Measurements from ENCODE around the gene LRRC72. TPM values are rescaled to one million over a fixed set of nuclear protein-coding genes. Genes with fewer than 3 reads are reported as not detected.

The LRRC72 gene
- total RNA-seq, 1 donor from 2014 or later = not detected

DNA sequence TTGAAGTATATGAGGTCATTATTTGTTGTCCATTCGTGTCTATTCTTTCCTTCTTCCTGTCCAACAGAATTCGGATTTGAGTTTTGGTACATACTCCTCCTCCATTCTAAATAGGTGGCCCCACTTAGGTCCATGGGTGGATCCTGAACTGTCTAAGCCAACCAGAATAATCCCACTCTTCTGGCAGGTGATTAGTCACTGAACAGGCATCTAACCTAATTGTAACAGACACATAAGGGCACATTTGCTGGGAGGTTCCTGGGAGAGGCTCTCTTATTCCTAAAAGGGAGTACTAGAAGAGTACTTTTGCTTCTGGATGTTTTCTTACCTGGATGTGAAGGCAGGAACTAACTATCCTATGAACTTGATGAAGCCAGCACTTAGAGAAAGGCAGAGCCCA, 16.8 kb downstream of the LRRC72 start:
- no peak for DNase-seq (ENCODE audit: low read depth)
- no peaks in the 10 kb centered on the region for H3K36me3 ChIP-seq (ENCODE audit: control insufficient read depth, insufficient read depth, low read length)
- H3K4me3 ChIP-seq (ENCODE audit: low read depth, low read length) = no peak overlapping the region
- TF ChIP-seq, protein P1, sequence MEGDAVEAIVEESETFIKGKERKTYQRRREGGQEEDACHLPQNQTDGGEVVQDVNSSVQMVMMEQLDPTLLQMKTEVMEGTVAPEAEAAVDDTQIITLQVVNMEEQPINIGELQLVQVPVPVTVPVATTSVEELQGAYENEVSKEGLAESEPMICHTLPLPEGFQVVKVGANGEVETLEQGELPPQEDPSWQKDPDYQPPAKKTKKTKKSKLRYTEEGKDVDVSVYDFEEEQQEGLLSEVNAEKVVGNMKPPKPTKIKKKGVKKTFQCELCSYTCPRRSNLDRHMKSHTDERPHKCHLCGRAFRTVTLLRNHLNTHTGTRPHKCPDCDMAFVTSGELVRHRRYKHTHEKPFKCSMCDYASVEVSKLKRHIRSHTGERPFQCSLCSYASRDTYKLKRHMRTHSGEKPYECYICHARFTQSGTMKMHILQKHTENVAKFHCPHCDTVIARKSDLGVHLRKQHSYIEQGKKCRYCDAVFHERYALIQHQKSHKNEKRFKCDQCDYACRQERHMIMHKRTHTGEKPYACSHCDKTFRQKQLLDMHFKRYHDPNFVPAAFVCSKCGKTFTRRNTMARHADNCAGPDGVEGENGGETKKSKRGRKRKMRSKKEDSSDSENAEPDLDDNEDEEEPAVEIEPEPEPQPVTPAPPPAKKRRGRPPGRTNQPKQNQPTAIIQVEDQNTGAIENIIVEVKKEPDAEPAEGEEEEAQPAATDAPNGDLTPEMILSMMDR (IDR thresholded peaks at IDR 0.05; ENCODE audit: insufficient read depth, low read length, poor library complexity, severe bottlenecking) = no peak
- H3K27me3 ChIP-seq (ENCODE audit: control insufficient read depth, insufficient read depth, low read length) = no peaks in the 10 kb centered on the region

DNA sequence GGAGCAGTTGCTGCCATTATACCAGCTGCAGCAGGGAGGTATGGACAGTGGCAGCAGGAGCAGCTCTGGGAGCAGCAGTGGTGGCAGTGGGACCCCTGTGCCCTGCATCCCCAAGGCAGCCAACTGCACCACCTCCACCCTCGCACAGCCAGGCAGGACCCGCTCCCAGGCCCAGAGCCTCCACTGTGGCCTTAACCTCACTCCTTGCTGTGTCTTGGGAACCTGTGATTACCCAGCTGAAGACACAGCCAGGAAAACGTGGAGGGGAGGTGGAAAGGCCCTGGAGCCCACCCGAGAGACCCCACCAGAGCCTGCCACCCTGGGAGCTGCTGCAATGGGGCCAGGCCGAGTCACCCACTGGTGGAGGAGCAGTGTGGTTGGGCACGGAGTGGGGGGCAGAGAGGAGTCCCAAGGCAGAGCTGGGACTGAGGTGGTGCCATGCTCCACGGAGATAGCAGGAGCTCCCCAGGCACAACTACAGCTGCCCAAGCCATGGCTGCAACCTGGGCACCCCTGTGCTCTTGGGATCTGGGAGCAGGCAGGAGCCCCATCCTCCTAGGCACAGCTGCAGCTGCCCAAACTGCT, 20.4 kb downstream of the LRRC72 start:
- DNase-seq (ENCODE audit: low read depth) = no peak
- H3K27me3 ChIP-seq (ENCODE audit: control insufficient read depth, insufficient read depth, low read length) = no peaks in the 10 kb centered on the region
- no peaks in the 10 kb centered on the region for H3K36me3 ChIP-seq (ENCODE audit: control insufficient read depth, insufficient read depth, low read length)
- H3K4me3 ChIP-seq (ENCODE audit: low read depth, low read length) = no peak overlapping the region
- TF ChIP-seq, protein P1 (IDR thresholded peaks at IDR 0.05; ENCODE audit: insufficient read depth, low read length, poor library complexity, severe bottlenecking) = no peak

DNA sequence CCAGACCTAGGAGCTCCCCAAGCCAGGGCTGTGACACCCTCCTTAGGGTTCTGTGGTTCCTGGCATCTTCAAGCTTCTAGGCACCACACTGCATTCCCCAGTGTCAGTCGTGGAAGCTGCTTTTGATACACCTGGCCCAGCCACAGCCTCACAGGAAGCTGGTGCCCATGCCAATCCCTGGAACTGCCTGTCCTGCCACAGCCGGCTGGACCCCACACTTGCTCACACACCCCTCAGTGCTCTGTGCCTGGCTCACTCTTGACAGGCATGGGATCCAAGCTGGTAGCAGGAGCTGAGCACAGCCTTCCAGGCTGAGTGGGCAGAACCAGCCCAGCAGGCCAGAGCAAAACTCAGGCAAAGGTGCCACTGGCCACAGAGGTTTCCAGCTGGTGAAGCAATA, 21.8 kb downstream of the LRRC72 start:
- DNase-seq (ENCODE audit: low read depth) = no peak
- no peak overlapping the region for H3K4me3 ChIP-seq (ENCODE audit: low read depth, low read length)
- no peaks in the 10 kb centered on the region for H3K36me3 ChIP-seq (ENCODE audit: control insufficient read depth, insufficient read depth, low read length)
- TF ChIP-seq, protein P1 (IDR thresholded peaks at IDR 0.05; ENCODE audit: insufficient read depth, low read length, poor library complexity, severe bottlenecking) = no peak
- H3K27me3 ChIP-seq (ENCODE audit: control insufficient read depth, insufficient read depth, low read length) = no peaks in the 10 kb centered on the region

DNA sequence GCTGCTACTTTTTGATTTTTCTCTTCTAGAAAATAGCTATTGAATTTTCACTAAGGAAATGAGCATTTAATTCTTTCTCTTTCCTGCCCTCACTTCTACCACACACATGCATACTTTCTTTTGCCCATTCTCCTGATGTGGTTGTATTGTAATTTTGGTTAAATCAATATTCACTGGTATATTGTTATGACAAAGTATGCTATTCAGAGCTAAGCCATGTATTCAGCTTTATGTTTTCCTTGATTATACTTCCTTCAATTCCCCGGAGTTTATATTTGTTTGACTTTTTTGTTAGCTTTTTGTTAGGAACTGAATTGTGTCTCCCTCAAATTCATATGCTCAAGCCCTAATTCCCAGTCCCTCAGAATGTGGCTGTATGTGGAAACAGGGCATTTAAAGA, 24.0 kb downstream of the LRRC72 start:
- TF ChIP-seq, protein P1 (IDR thresholded peaks at IDR 0.05; ENCODE audit: insufficient read depth, low read length, poor library complexity, severe bottlenecking) = no peak
- H3K27me3 ChIP-seq (ENCODE audit: control insufficient read depth, insufficient read depth, low read length) = no peaks in the 10 kb centered on the region
- H3K36me3 ChIP-seq (ENCODE audit: control insufficient read depth, insufficient read depth, low read length) = no peaks in the 10 kb centered on the region
- no peak overlapping the region for H3K4me3 ChIP-seq (ENCODE audit: low read depth, low read length)
- no peak for DNase-seq (ENCODE audit: low read depth)

DNA sequence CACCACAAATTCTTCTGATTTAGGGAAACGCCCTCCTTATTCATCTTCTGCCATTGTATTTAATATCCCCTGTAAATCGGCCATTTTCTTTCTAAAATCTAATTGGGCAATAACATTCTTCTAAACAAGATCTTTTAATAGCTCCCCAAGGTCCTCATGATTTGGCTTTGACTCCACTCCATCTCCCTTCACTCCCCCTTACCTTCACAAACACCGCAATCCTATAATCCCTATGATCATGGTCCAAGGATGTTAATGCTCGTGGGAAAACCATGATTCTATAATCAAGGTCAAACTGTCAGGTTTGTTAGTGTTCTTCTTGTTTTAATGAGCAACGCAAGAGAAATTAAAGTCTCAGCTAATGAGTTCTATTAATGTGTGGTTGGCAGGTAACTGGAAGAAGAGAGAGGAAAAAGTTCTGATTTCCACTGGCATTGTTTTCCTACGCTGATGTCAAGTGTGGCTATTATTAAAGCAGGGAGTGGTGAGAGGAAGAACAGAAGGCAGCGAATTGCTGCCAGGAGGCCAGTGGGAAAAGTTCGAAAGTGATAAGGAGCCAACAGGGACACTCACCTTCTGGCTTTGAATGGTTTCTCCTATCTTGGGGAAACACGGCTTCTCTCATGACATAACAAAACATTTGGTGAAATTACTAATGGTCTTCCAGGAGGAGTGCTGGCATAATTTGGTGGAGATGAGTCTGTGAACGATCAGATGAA, 28.1 kb downstream of the LRRC72 start:
- H3K27me3 ChIP-seq (ENCODE audit: control insufficient read depth, insufficient read depth, low read length) = no peaks in the 10 kb centered on the region
- TF ChIP-seq, protein P1 (IDR thresholded peaks at IDR 0.05; ENCODE audit: insufficient read depth, low read length, poor library complexity, severe bottlenecking) = no peak

DNA sequence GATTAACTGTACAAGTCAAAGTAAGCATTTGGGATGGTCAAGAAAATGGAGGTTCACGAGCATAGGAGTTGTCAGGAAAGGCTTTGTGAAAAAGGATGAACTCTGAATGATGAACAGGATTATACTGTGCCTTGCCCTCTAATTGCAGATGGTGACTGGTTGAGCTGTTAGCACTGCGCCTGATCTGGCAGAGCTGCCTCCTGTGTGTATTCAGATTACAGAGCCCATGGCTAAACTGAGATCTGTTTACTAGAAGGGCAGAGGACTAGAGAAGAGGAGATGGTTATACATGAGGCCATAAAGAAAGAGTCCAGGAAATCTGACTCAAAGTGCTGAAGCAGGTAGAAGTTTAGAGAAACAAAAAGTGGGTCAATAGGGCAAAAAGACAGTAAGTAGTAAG, 29.7 kb downstream of the LRRC72 start:
- DNase-seq (ENCODE audit: low read depth) = no peak
- TF ChIP-seq, protein P1 (IDR thresholded peaks at IDR 0.05; ENCODE audit: insufficient read depth, low read length, poor library complexity, severe bottlenecking) = no peak
- Histone ChIP-seq H3K27me3 (ENCODE audit: control insufficient read depth, insufficient read depth, low read length) (no peaks in the 10 kb centered on the region), H3K4me3 (ENCODE audit: low read depth, low read length) (no peak overlapping the region), H3K36me3 (ENCODE audit: control insufficient read depth, insufficient read depth, low read length) (no peaks in the 10 kb centered on the region)

More for the DNA sequence above, 28.1 kb downstream of the LRRC72 start:
- Histone ChIP-seq H3K36me3 (ENCODE audit: control insufficient read depth, insufficient read depth, low read length) (no peaks in the 10 kb centered on the region), H3K4me3 (ENCODE audit: low read depth, low read length) (no peak overlapping the region)
- DNase-seq (ENCODE audit: low read depth) = no peak
